Stimulated activated CD4-positive, alpha-beta T cell treated with anti-CD3 and anti-CD28 coated beads, TNF-alpha, amount 100 ng/mL, for 24 hours (primary cell): ENCODE measurements around the gene ADRA2C.

Source experiments
- DNase-seq, 3 experiments: peaks; one replicate each; pipeline ENCODE4 v3.0.0-alpha.2; 2020; ENCODE audit warnings: low read depth in 3 of 3

ADRA2C gene

GRCh38 chr4:3760346-3760745 lies 5.8 kb upstream of the ADRA2C start:
- no peak for DNase-seq

GRCh38 chr4:3760841-3761240 lies 5.3 kb upstream of the ADRA2C start:
- no peak for DNase-seq

- DNase-seq, result no peak
Observed at GRCh38 chr4:3762264-3762663, 3.9 kb upstream of the ADRA2C start.

- no peak for DNase-seq
Observed at GRCh38 chr4:3762753-3763549, 3.2 kb upstream of the ADRA2C start.

- DNase-seq, result no peak
Observed at GRCh38 chr4:3765271-3766035, 732 bp upstream of the ADRA2C start.

- DNase-seq, result no peak
Observed at GRCh38 chr4:3766785-3767569, 792 bp downstream of the ADRA2C start.

- no peak for DNase-seq
Observed at GRCh38 chr4:3767570-3768288, 1.5 kb downstream of the ADRA2C start.

- DNase-seq, result no peak
Observed at GRCh38 chr4:3768842-3769641, 2.9 kb downstream of the ADRA2C start.

GRCh38 chr4:3769642-3770184 lies 3.5 kb downstream of the ADRA2C start:
- no peak for DNase-seq

GRCh38 chr4:3770323-3771163 lies 4.4 kb downstream of the ADRA2C start:
- DNase-seq, result no peak

- DNase-seq, result no peak
Observed at GRCh38 chr4:3771164-3771809, 5.1 kb downstream of the ADRA2C start.

- DNase-seq, result no peak
Observed at GRCh38 chr4:3771939-3772495, 5.8 kb downstream of the ADRA2C start.

- DNase-seq, result no peak
Observed at GRCh38 chr4:3772632-3773031, 6.4 kb downstream of the ADRA2C start.

- no peak for DNase-seq
Observed at GRCh38 chr4:3773552-3774001, 7.4 kb downstream of the ADRA2C start.

GRCh38 chr4:3774253-3774883 lies 8.2 kb downstream of the ADRA2C start:
- DNase-seq, result no peak

GRCh38 chr4:3775005-3775404 lies 8.8 kb downstream of the ADRA2C start:
- DNase-seq, result no peak

GRCh38 chr4:3775576-3775975 lies 9.4 kb downstream of the ADRA2C start:
- no peak for DNase-seq
